ENCODE measurements around the gene SNX11. TPM values are rescaled to one million over a fixed set of nuclear protein-coding genes. Genes with fewer than 3 reads are reported as not detected.

Gene SNX11
- polyA plus RNA-seq, 1 donor from 2014 or later, result 29.0 TPM

GRCh38 chr17:48093341-48094045 lies 14.1 kb upstream of the SNX11 start:
- Histone ChIP-seq H3K9me3 (ENCODE audit: low read length) (no peaks in the 10 kb centered on the region), H3K27me3 (ENCODE audit: insufficient read depth, low read depth, low read length) (no peaks in the 10 kb centered on the region), H3K79me2 (replicated peaks; ENCODE audit: insufficient read depth, low read length) (peaks cover 59% of the 10 kb centered on the region), H3K9ac (ENCODE audit: low read length) (no peak overlapping the region), H4K20me1 (ENCODE audit: insufficient read depth) (peaks cover 10% of the 10 kb centered on the region), H3K4me3 (ENCODE audit: low read length) (no peak overlapping the region), H2AFZ (ENCODE audit: low read depth, low read length) (no peak overlapping the region), H3K27ac (ENCODE audit: low read length) (no peak overlapping the region), H3K9me2 (ENCODE audit: insufficient read depth, low read length) (no peaks in the 10 kb centered on the region), H3K36me3 (ENCODE audit: insufficient read depth, low read length) (no peaks in the 10 kb centered on the region), H3F3A (ENCODE audit: insufficient read depth, low read length, poor library complexity, severe bottlenecking) (no peaks in the 10 kb centered on the region), H3K4me2 (ENCODE audit: low read length) (no peak overlapping the region)
- TF ChIP-seq CTCF (IDR thresholded peaks at IDR 0.05; ENCODE audit: poor library complexity, severe bottlenecking) (no peak), SMC3 (conservative IDR thresholded peaks at IDR 0.05; ENCODE audit: poor library complexity) (no peak), MXI1 (conservative IDR thresholded peaks at IDR 0.05; ENCODE audit: poor library complexity, severe bottlenecking) (no peak), EP300 (conservative IDR thresholded peaks at IDR 0.05; ENCODE audit: poor library complexity, severe bottlenecking) (no peak), RAD21 (conservative IDR thresholded peaks at IDR 0.05) (no peak), TAF1 (IDR thresholded peaks at IDR 0.05; ENCODE audit: low read depth) (no peak), EZH2 (IDR thresholded peaks at IDR 0.05; ENCODE audit: borderline replicate concordance, insufficient read depth, low read length, poor library complexity, severe bottlenecking) (no peak), POLR2AphosphoS5 (IDR thresholded peaks at IDR 0.05) (no peak), REST (IDR thresholded peaks at IDR 0.05; ENCODE audit: borderline replicate concordance) (no peak)

- Histone ChIP-seq H3K27me3 (ENCODE audit: insufficient read depth, low read depth, low read length) (no peaks in the 10 kb centered on the region), H3K9me2 (ENCODE audit: insufficient read depth, low read length) (no peaks in the 10 kb centered on the region), H3K27ac (ENCODE audit: low read length) (no peak overlapping the region), H3K4me2 (ENCODE audit: low read length) (no peak overlapping the region), H4K20me1 (ENCODE audit: insufficient read depth) (peaks cover 9% of the 10 kb centered on the region), H2AFZ (ENCODE audit: low read depth, low read length) (no peak overlapping the region), H3K79me2 (replicated peaks; ENCODE audit: insufficient read depth, low read length) (peaks cover 65% of the 10 kb centered on the region), H3K36me3 (ENCODE audit: insufficient read depth, low read length) (no peaks in the 10 kb centered on the region), H3F3A (ENCODE audit: insufficient read depth, low read length, poor library complexity, severe bottlenecking) (peaks cover 10% of the 10 kb centered on the region), H3K4me3 (ENCODE audit: low read length) (no peak overlapping the region), H3K9me3 (ENCODE audit: low read length) (no peaks in the 10 kb centered on the region), H3K9ac (ENCODE audit: low read length) (no peak overlapping the region)
- TF ChIP-seq POLR2AphosphoS5 (IDR thresholded peaks at IDR 0.05) (no peak), MXI1 (conservative IDR thresholded peaks at IDR 0.05; ENCODE audit: poor library complexity, severe bottlenecking) (no peak), RAD21 (conservative IDR thresholded peaks at IDR 0.05) (no peak), EP300 (conservative IDR thresholded peaks at IDR 0.05; ENCODE audit: poor library complexity, severe bottlenecking) (no peak), SMC3 (conservative IDR thresholded peaks at IDR 0.05; ENCODE audit: poor library complexity) (no peak), CTCF (IDR thresholded peaks at IDR 0.05; ENCODE audit: poor library complexity, severe bottlenecking) (no peak), EZH2 (IDR thresholded peaks at IDR 0.05; ENCODE audit: borderline replicate concordance, insufficient read depth, low read length, poor library complexity, severe bottlenecking) (no peak), TAF1 (IDR thresholded peaks at IDR 0.05; ENCODE audit: low read depth) (no peak), REST (IDR thresholded peaks at IDR 0.05; ENCODE audit: borderline replicate concordance) (no peak)
Measured at GRCh38 chr17:48095611-48096010, 12.0 kb upstream of the SNX11 start.

Measured in neural cell (in vitro differentiated cells).